ENCODE data around the gene HFM1. TPM values are rescaled to one million over a fixed set of nuclear protein-coding genes. Genes with fewer than 3 reads are reported as not detected.

HFM1 gene
- total and polyA plus RNA-seq, 2 donors (not counting 3 experiments of a cell fraction or from before 2014, with no cell fraction given) = 0.11 TPM; not detected in 1

GRCh38 chr1:91221017-91221416, 183.6 kb downstream of the HFM1 start:
- no peaks in the 10 kb centered on the region for H3K79me2 ChIP-seq (ENCODE audit: control insufficient read depth, insufficient read depth, low read length)
- no peaks in the 10 kb centered on the region for H3K4me1 ChIP-seq (ENCODE audit: control insufficient read depth, extremely low read depth, insufficient read depth, low read length)
- no peak overlapping the region for H3K9ac ChIP-seq (replicated peaks; ENCODE audit: extremely low read depth, insufficient read depth, low read length)
- no peak for DNase-seq (ENCODE audit: low read depth, low spot score)
- H3K9me1 ChIP-seq (replicated peaks; ENCODE audit: control insufficient read depth, extremely low read depth, insufficient read depth, low read length) = no peaks in the 10 kb centered on the region
- no TSS peak for BruUV-seq (replicated peaks)
- no peaks in the 10 kb centered on the region for H3K9me3 ChIP-seq (replicated peaks; ENCODE audit: control insufficient read depth, insufficient read depth, low read length)
- intact Hi-C loops (cut with micrococcal nuclease) = no loop called here
- H3K27ac ChIP-seq (ENCODE audit: insufficient read depth, low read depth, low read length) = no peak overlapping the region
- no peak for FAIRE-seq
- H3K36me3 ChIP-seq (ENCODE audit: control insufficient read depth in 2 of 2, extremely low read depth in 1 of 2, insufficient read depth in 2 of 2, low read length in 2 of 2) = no peaks in the 10 kb centered on the region
- no peak overlapping the region for H2AFZ ChIP-seq (ENCODE audit: low read depth, low read length)
- dilution Hi-C loops (cut with MboI; ENCODE audit: extremely low pct_ligation_motif_present, low sequenced_read_pairs) = no loop called here
- POLR2A ChIA-PET = no interaction called here
- H3K4me3 ChIP-seq (replicated peaks in 1 of 3; ENCODE audit: insufficient read depth in 1 of 3, low read depth in 1 of 3, low read length in 3 of 3) = no peak overlapping the region
- H3K4me2 ChIP-seq (ENCODE audit: insufficient read depth, low read length) = no peak overlapping the region
- TF ChIP-seq POLR2A (IDR thresholded peaks at IDR 0.05; ENCODE audit: low read depth, low read length) (no peak), EZH2 (IDR thresholded peaks at IDR 0.05; ENCODE audit: borderline replicate concordance, low read depth, low read length, severe bottlenecking) (no peak), MYC (IDR thresholded peaks at IDR 0.05; ENCODE audit: low read depth, low read length) (no peak), MAX (IDR thresholded peaks at IDR 0.05; ENCODE audit: insufficient read depth, insufficient read length) (no peak), POLR2AphosphoS5 (IDR thresholded peaks at IDR 0.05; ENCODE audit: insufficient read depth, low read depth, low read length) (no peak), CTCF (IDR thresholded peaks at IDR 0.05; ENCODE audit: extremely low read depth in 1 of 2, insufficient read depth in 1 of 2, low read depth in 1 of 2, low read length in 2 of 2) (no peak), FOS (IDR thresholded peaks at IDR 0.05; ENCODE audit: borderline replicate concordance, insufficient read depth, low read length) (no peak), JUN (IDR thresholded peaks at IDR 0.05; ENCODE audit: borderline replicate concordance, insufficient read depth, insufficient read length, low read depth) (no peak), GATA2 (IDR thresholded peaks at IDR 0.05; ENCODE audit: insufficient read depth, insufficient read length, low read depth, low read length) (no peak)
- no peaks in the 10 kb centered on the region for H4K20me1 ChIP-seq (replicated peaks; ENCODE audit: control insufficient read depth, extremely low read depth, insufficient read depth, low read length)
- H3K27me3 ChIP-seq (ENCODE audit: control insufficient read depth in 2 of 2, insufficient read depth in 2 of 2, low read length in 2 of 2) = no peaks in the 10 kb centered on the region
- CTCF ChIA-PET = no interaction called here
